Endothelial cell (in vitro differentiated cells): ENCODE results near the gene CAPRIN1. TPM values are rescaled to one million over a fixed set of nuclear protein-coding genes. Genes with fewer than 3 reads are reported as not detected.

Experiments
- DNase-seq: peaks from one replicate; pipeline ENCODE4 v3.0.0; 2021; ENCODE audit warnings: low spot score
- H3K27ac Mint-ChIP-seq: one replicate; pipeline ENCODE4 v1.8.0; 2021; ENCODE audit warnings: mixed read lengths, inconsistent platforms; ENCODE audit not compliant: unreplicated experiment
- H3K27me3 Mint-ChIP-seq: one replicate; pipeline ENCODE4 v1.8.0; 2021; ENCODE audit warnings: mild to moderate bottlenecking, moderate library complexity, mixed read lengths, inconsistent platforms; ENCODE audit not compliant: unreplicated experiment
- H3K36me3 Mint-ChIP-seq: one replicate; pipeline ENCODE4 v1.8.0; 2021; ENCODE audit warnings: mild to moderate bottlenecking, low read depth, mixed read lengths, inconsistent platforms; ENCODE audit not compliant: unreplicated experiment
- H3K4me1 Mint-ChIP-seq: one replicate; pipeline ENCODE4 v1.8.0; 2021; ENCODE audit warnings: mild to moderate bottlenecking, mixed read lengths, inconsistent platforms; ENCODE audit not compliant: unreplicated experiment
- H3K4me3 Mint-ChIP-seq: one replicate; pipeline ENCODE4 v1.8.0; 2021; ENCODE audit warnings: mild to moderate bottlenecking, mixed read lengths, inconsistent platforms; ENCODE audit not compliant: unreplicated experiment
- H3K9me3 Mint-ChIP-seq: one replicate; pipeline ENCODE4 v1.8.0; 2021; ENCODE audit warnings: mixed read lengths, inconsistent platforms; ENCODE audit not compliant: unreplicated experiment
- CTCF ChIP-seq: fragments of 200-600 bp; sonication (generic); IDR thresholded peaks from one replicate; pipeline ENCODE4 v1.5.0; 2021; ENCODE audit warnings: antibody characterized with exemption; ENCODE audit not compliant: unreplicated experiment
- total RNA-seq: library from RNA; stranded (reverse); fragmentation: NEBNext Ultra II Directional; extraction: Animal tissue kit (Norgen Biotek cat#: 25700); gene quantifications from one replicate; pipeline ENCODE4 v1.2.1, GENCODE V29; 2021; ENCODE audit not compliant: unreplicated experiment

The CAPRIN1 gene
- total RNA-seq, 1 donor from 2014 or later, result 257 TPM

DNA sequence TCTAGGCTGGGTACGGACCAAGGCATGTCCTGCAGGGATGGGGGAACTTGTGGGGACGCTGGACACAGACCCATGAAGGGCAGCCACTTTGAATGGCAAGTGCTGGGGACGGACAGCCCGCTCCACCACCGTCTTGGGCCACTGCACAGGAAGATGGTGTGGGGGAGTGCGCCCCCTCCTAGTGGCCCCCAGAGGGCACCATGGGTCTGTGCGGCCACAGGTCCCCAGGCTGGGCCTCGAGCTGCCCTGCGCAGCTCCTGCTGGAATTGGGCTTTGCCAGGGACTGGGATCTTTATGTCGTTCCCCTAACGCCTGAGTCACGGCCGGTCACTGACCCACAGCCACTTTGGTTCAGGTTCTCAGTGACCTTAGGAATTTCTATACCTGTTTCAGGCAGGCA is 98.3 kb downstream of the CAPRIN1 start:
- Mint-ChIP-seq H3K36me3 (peaks cover 51% of the 10 kb centered on the region), H3K4me3 (no peak overlapping the region), H3K4me1 (peaks cover 13% of the 10 kb centered on the region), H3K27ac (no peak overlapping the region), H3K9me3 (no peaks in the 10 kb centered on the region), H3K27me3 (peaks cover 15% of the 10 kb centered on the region)
- peak; percentile 20 for DNase-seq
- no peak for TF ChIP-seq CTCF

- no peak for TF ChIP-seq CTCF
- peaks cover 14% of the 10 kb centered on the region for H3K27me3 Mint-ChIP-seq
- peaks cover 13% of the 10 kb centered on the region for H3K4me1 Mint-ChIP-seq
- H3K27ac Mint-ChIP-seq, result no peak overlapping the region
- H3K9me3 Mint-ChIP-seq, result no peaks in the 10 kb centered on the region
- no peak overlapping the region for H3K4me3 Mint-ChIP-seq
- no peak for DNase-seq
- H3K36me3 Mint-ChIP-seq, result peaks cover 47% of the 10 kb centered on the region
These were observed 99.1 kb downstream of the CAPRIN1 start for GRCh38 chr11:34150494-34151151.

Other genes with a start within 250 kb of the CAPRIN1 start
- 223 TPM for gene LMO2, start 159.7 kb upstream of the CAPRIN1 start, total RNA-seq
- gene NAT10, start 53.9 kb downstream of the CAPRIN1 start, total RNA-seq, result 34.4 TPM